Thyroid gland (tissue), 4 donors: ENCODE data around the gene TRAF6. TPM values are rescaled to one million over a fixed set of nuclear protein-coding genes. Genes with fewer than 3 reads are reported as not detected.
"Not testable (repeated sequence)": the region's sequence is repeated elsewhere in the genome, so short reads cannot be mapped to it uniquely, and the experiment has no call there.

Experiments
- DNase-seq, 2 donors: peaks; one replicate each; pipeline ENCODE4 v3.0.0-alpha.2; 2019
- H3K27ac ChIP-seq, 3 donors: fragments of 200-600 bp; sonication (generic); 1 replicate in 2 of 3; 2 replicates in 1 of 3; pipeline ENCODE4 v1.5.1; 2016 to 2019; ENCODE audit warnings: mild to moderate bottlenecking in 1 of 3, moderate library complexity in 1 of 3
- H3K27me3 ChIP-seq: fragments of 200-600 bp; sonication (generic); one replicate; pipeline ENCODE4 v1.5.1; 2019
- H3K36me3 ChIP-seq, 2 donors: fragments of 200-600 bp; sonication (generic); one replicate each; pipeline ENCODE4 v1.5.1; 2016 to 2019
- H3K4me1 ChIP-seq, 2 donors: fragments of 200-600 bp; sonication (generic); one replicate each; pipeline ENCODE4 v1.5.1; 2017 to 2019
- H3K4me3 ChIP-seq, 3 donors: fragments of 200-600 bp; sonication (generic); replicated peaks in 1 of 3; 1 replicate in 2 of 3; 2 replicates in 1 of 3; pipeline ENCODE4 v1.5.1; 2016; ENCODE audit warnings: mild to moderate bottlenecking in 1 of 3
- H3K9me3 ChIP-seq: fragments of 200-600 bp; sonication (generic); one replicate; pipeline ENCODE4 v1.5.1; 2017
- CTCF ChIP-seq, 6 experiments: fragments of 200-600 bp in 3 of 6; fragments of 450-650 bp in 3 of 6; sonication (generic) in 3 of 6; IDR thresholded peaks; one replicate each; pipeline ENCODE4 v1.5.1; 2016 to 2019; ENCODE audit warnings: antibody characterized with exemption in 6 of 6, mild to moderate bottlenecking in 2 of 6, inconsistent platforms in 1 of 6, moderate library complexity in 1 of 6
- POLR2A ChIP-seq, 2 donors: fragments of 450-650 bp; IDR thresholded peaks; one replicate each; pipeline ENCODE4 v1.6.1; 2017; ENCODE audit warnings: antibody characterized with exemption in 2 of 2, mild to moderate bottlenecking in 2 of 2, moderate library complexity in 1 of 2
- WGBS, 2 donors: methylation state at CpG; one replicate each; pipeline ENCODE4 v1.1.5; 2017; 5-methylcytosine and 5-hydroxymethylcytosine counted together
- intact Hi-C: fragments of 100-400 bp; cut with DNase I; formaldehyde crosslinking; loops from one replicate; pipeline ENCODE4 v1.15.1; 2023
- total RNA-seq, 4 donors: library from RNA; depleted of rRNA; stranded (reverse); fragments of >200 nt; gene quantifications; one replicate each; pipeline ENCODE4 v1.2.3, GENCODE V29; 2016

Gene TRAF6
- total RNA-seq = 10 to 100 TPM; 16.0 to 30.5 (median 20.9) TPM

GRCh38 chr11:36509694-36510593, at the start of gene TRAF6:
TSS of gene TRAF6 (minus strand) at chr11:36510272. CDS start at chr11:36501515, 8,757 bp downstream.
- intact Hi-C loops = no loop called here
- WGBS, 2 donors = 1% methylated on average over 49 to 52 of the region's 81 CpGs

GRCh38 chr11:36558571-36559413, 48.7 kb upstream of the TRAF6 start:
- no peak for TF ChIP-seq POLR2A (IDR thresholded peaks at IDR 0.05)
- no peak for TF ChIP-seq CTCF (IDR thresholded peaks at IDR 0.05)
- H3K27me3 ChIP-seq = no peaks in the 10 kb centered on the region
- WGBS, 2 donors = 78 to 84% methylated on average over 4 of the region's 4 CpGs
- intact Hi-C loops = no loop called here
- H3K36me3 ChIP-seq = no peaks in the 10 kb centered on the region
- no peak overlapping the region for H3K27ac ChIP-seq
- H3K4me1 ChIP-seq = no peaks in the 10 kb centered on the region
- no peak overlapping the region for H3K4me3 ChIP-seq
- no peak for DNase-seq
- no peaks in the 10 kb centered on the region for H3K9me3 ChIP-seq

More at GRCh38 chr11:36509694-36510593, at the start of gene TRAF6:
- Histone ChIP-seq H3K4me3 (peak within 1 kb of the TSS; percentile 66 to 99 (median 83)), H3K4me1 (peaks cover 4% of the 10 kb centered on the region in 2 donors), H3K36me3 (no peaks in the 10 kb centered on the region), H3K27ac (peak within 1 kb of the TSS; percentile 76 to 93 (median 79)), H3K27me3 (no peaks in the 10 kb centered on the region), H3K9me3 (no peaks in the 10 kb centered on the region)
- peak; percentile 69 to 96 (median 84) for TF ChIP-seq CTCF (IDR thresholded peaks at IDR 0.05)
- TF ChIP-seq POLR2A (IDR thresholded peaks at IDR 0.05) = peak in 1 of 2 donors; percentile 83
- peak; percentile 82 to 89 for DNase-seq

- Histone ChIP-seq H3K27me3 (no peaks in the 10 kb centered on the region), H3K4me3 (no peak overlapping the region), H3K4me1 (no peaks in the 10 kb centered on the region), H3K36me3 (no peaks in the 10 kb centered on the region), H3K9me3 (no peaks in the 10 kb centered on the region), H3K27ac (no peak overlapping the region)
- intact Hi-C loops = no loop called here
- TF ChIP-seq CTCF (IDR thresholded peaks at IDR 0.05) (no peak), POLR2A (IDR thresholded peaks at IDR 0.05) (no peak)
- DNase-seq = no peak
These were observed 47.9 kb upstream of the TRAF6 start for GRCh38 chr11:36557991-36558390.

GRCh38 chr11:36557390-36557789, 47.3 kb upstream of the TRAF6 start:
- H3K4me1 ChIP-seq, DNase-seq, H3K27me3 ChIP-seq, H3K9me3 ChIP-seq, H3K4me3 ChIP-seq, H3K27ac ChIP-seq, H3K36me3 ChIP-seq, intact Hi-C loops: not testable (repeated sequence)
- WGBS, 2 donors = 95 to 96% methylated on average over 7 to 9 of the region's 17 CpGs

GRCh38 chr11:36550385-36551115, 40.5 kb upstream of the TRAF6 start:
- no peaks in the 10 kb centered on the region for H3K27me3 ChIP-seq
- intact Hi-C loops = no loop called here
- no peak overlapping the region for H3K4me3 ChIP-seq
- TF ChIP-seq POLR2A (IDR thresholded peaks at IDR 0.05) (no peak), CTCF (IDR thresholded peaks at IDR 0.05) (no peak)
- H3K27ac ChIP-seq = no peak overlapping the region
- H3K9me3 ChIP-seq = no peaks in the 10 kb centered on the region
- no peak for DNase-seq
- 61 to 70% methylated on average over 1 of the region's 1 CpG for WGBS, 2 donors
- H3K4me1 ChIP-seq = no peaks in the 10 kb centered on the region
- H3K36me3 ChIP-seq = no peaks in the 10 kb centered on the region
